PC-3 (cell line): ENCODE results near the gene TSTD1.

ENCODE experiments used
- CTCF ChIP-seq: fragments of 300-600 bp; sonication (generic); conservative IDR thresholded peaks from 2 replicates; pipeline ENCODE4 v1.5.1; 2017; ENCODE audit warnings: antibody characterized with exemption, low read depth, mild to moderate bottlenecking, low read length
- EZH2 ChIP-seq: fragments of 300-600 bp; sonication (generic); IDR thresholded peaks from one replicate; pipeline ENCODE4 v1.6.1; 2017; ENCODE audit warnings: antibody characterized with exemption, mild to moderate bottlenecking, low read length; ENCODE audit not compliant: unreplicated experiment

GRCh38 chr1:161037661-161038522, 872 bp downstream of the TSTD1 start:
- TF ChIP-seq EZH2: no peak
- no peak for TF ChIP-seq CTCF
